WTC11 (cell line): ENCODE data around the gene CTSO. TPM values are rescaled to one million over a fixed set of nuclear protein-coding genes. Genes with fewer than 3 reads are reported as not detected.

Experiments used
- ATAC-seq: fragments of 200-7000 bp; cut with Tn5 transposase; 2 replicates; pipeline ENCODE4 v1.10.0; 2021; ENCODE audit warnings: mild to moderate bottlenecking, moderate library complexity
- CTCF ChIA-PET: fragments of 300-600 bp; sonication (Branson Sonifier 250); formaldehyde crosslinking; loops from one replicate; lab custom pipeline; 2021; ENCODE audit warnings: antibody characterized with exemption; lab: Charles Lee
- POLR2A ChIA-PET: fragments of 350-600 bp; sonication (Branson Sonifier 250); formaldehyde crosslinking; loops from one replicate; lab custom pipeline; 2021; ENCODE audit warnings: antibody characterized with exemption; lab: Charles Lee
- DNase-seq: peaks from one replicate; pipeline ENCODE4 v3.0.0; 2021; ENCODE audit warnings: low spot score
- H3K27ac Mint-ChIP-seq: 2 replicates; pipeline ENCODE4 v1.8.0; 2021; ENCODE audit warnings: mixed read lengths
- H3K27me3 Mint-ChIP-seq: 2 replicates; pipeline ENCODE4 v1.8.0; 2021; ENCODE audit warnings: low read depth, mild to moderate bottlenecking, moderate library complexity, mixed read lengths
- H3K36me3 Mint-ChIP-seq: 2 replicates; pipeline ENCODE4 v1.8.0; 2021; ENCODE audit warnings: mixed read lengths
- H3K4me1 Mint-ChIP-seq: 2 replicates; pipeline ENCODE4 v1.8.0; 2022; ENCODE audit warnings: mixed read lengths
- H3K4me3 Mint-ChIP-seq: 2 replicates; pipeline ENCODE4 v1.8.0; 2021; ENCODE audit warnings: mild to moderate bottlenecking, moderate library complexity, mixed read lengths
- H3K9me3 Mint-ChIP-seq: 2 replicates; pipeline ENCODE4 v1.8.0; 2021; ENCODE audit warnings: mixed read lengths
- CBFB ChIP-seq: sonication (generic); formaldehyde crosslinking; IDR thresholded peaks from 2 replicates; pipeline ENCODE4 v1.8.1; 2022; ENCODE audit warnings: mild to moderate bottlenecking, low read depth, missing genetic modification reagents
- ETV6 ChIP-seq: sonication (generic); formaldehyde crosslinking; IDR thresholded peaks from 2 replicates; pipeline ENCODE4 v1.8.1; 2022; ENCODE audit warnings: mild to moderate bottlenecking, missing genetic modification reagents
- FOXK1 ChIP-seq: sonication (generic); formaldehyde crosslinking; IDR thresholded peaks from 2 replicates; pipeline ENCODE4 v1.8.0; 2022; ENCODE audit warnings: mild to moderate bottlenecking, moderate library complexity, missing genetic modification reagents
- GABPB1 ChIP-seq: sonication (generic); formaldehyde crosslinking; IDR thresholded peaks from 2 replicates; pipeline ENCODE4 v1.8.1; 2023; ENCODE audit warnings: mild to moderate bottlenecking, missing genetic modification reagents
- GTF2I ChIP-seq: fragments of 250-450 bp; sonication (Bioruptor Pico); conservative IDR thresholded peaks from 2 replicates; pipeline ENCODE4 v1.4.0; 2021; ENCODE audit warnings: mild to moderate bottlenecking
- JAZF1 ChIP-seq: fragments of 250-450 bp; sonication (Bioruptor Pico); IDR thresholded peaks from 2 replicates; pipeline ENCODE4 v1.9.0; 2021; ENCODE audit warnings: moderate library complexity, mild to moderate bottlenecking, inconsistent platforms
- MYBL2 ChIP-seq: sonication (generic); formaldehyde crosslinking; IDR thresholded peaks from 2 replicates; pipeline ENCODE4 v1.8.1; 2023; ENCODE audit warnings: mild to moderate bottlenecking, moderate library complexity, missing genetic modification reagents
- NR3C1 ChIP-seq: sonication (generic); formaldehyde crosslinking; conservative IDR thresholded peaks from 2 replicates; pipeline ENCODE4 v1.8.1; 2023; ENCODE audit warnings: low read depth, mild to moderate bottlenecking, missing genetic modification reagents
- SMAD3 ChIP-seq: sonication (generic); formaldehyde crosslinking; IDR thresholded peaks from 2 replicates; pipeline ENCODE4 v1.8.0; 2022; ENCODE audit warnings: missing genetic modification reagents, mild to moderate bottlenecking, borderline replicate concordance
- SP1 ChIP-seq: sonication (generic); formaldehyde crosslinking; conservative IDR thresholded peaks from 2 replicates; pipeline ENCODE4 v1.8.1; 2022; ENCODE audit warnings: missing genetic modification reagents
- TEAD1 ChIP-seq: sonication (generic); formaldehyde crosslinking; IDR thresholded peaks from 2 replicates; pipeline ENCODE4 v1.8.0; 2022; ENCODE audit warnings: mild to moderate bottlenecking, missing genetic modification reagents
- ZNF263 ChIP-seq: sonication (generic); formaldehyde crosslinking; IDR thresholded peaks from 2 replicates; pipeline ENCODE4 v1.8.1; 2022; ENCODE audit warnings: low read depth, mild to moderate bottlenecking, moderate library complexity, missing genetic modification reagents
- ZNF416 ChIP-seq: fragments of 250-450 bp; sonication (Bioruptor Pico); IDR thresholded peaks from 2 replicates; pipeline ENCODE4 v1.9.0; 2021; ENCODE audit warnings: mild to moderate bottlenecking, inconsistent platforms
- ZSCAN18 ChIP-seq: fragments of 250-450 bp; sonication (Bioruptor Pico); IDR thresholded peaks from 2 replicates; pipeline ENCODE4 v2.1.2; 2022; ENCODE audit warnings: mild to moderate bottlenecking, moderate library complexity
- total RNA-seq: library from RNA; stranded (reverse); gene quantifications from 3 replicates; pipeline ENCODE4 v1.2.3, GENCODE V29; 2021
- TF ChIP-seq, protein P1 (sequence below): sonication (generic); formaldehyde crosslinking; conservative IDR thresholded peaks from 2 replicates; pipeline ENCODE4 v1.8.1; 2022; ENCODE audit warnings: mild to moderate bottlenecking, missing genetic modification reagents
- TF ChIP-seq, protein P2 (sequence below): sonication (generic); formaldehyde crosslinking; IDR thresholded peaks from 2 replicates; pipeline ENCODE4 v1.8.1; 2023; ENCODE audit warnings: mild to moderate bottlenecking, missing genetic modification reagents
- TF ChIP-seq, protein P3 (sequence below): sonication (generic); formaldehyde crosslinking; IDR thresholded peaks from 2 replicates; pipeline ENCODE4 v1.8.0; 2022; ENCODE audit warnings: missing genetic modification reagents
- TF ChIP-seq, protein P4 (sequence below): fragments of 200-600 bp; IDR thresholded peaks from 2 replicates; pipeline ENCODE4 v1.8.0; 2022; ENCODE audit warnings: antibody characterized with exemption
- TF ChIP-seq, protein P5 (sequence below): sonication (generic); formaldehyde crosslinking; IDR thresholded peaks from 2 replicates; pipeline ENCODE4 v1.8.0; 2023; ENCODE audit warnings: missing genetic modification reagents, mild to moderate bottlenecking, borderline replicate concordance
- TF ChIP-seq, protein P6 (sequence below): fragments of 250-450 bp; sonication (Bioruptor Pico); IDR thresholded peaks from 2 replicates; pipeline ENCODE4 v1.9.0; 2021; ENCODE audit warnings: moderate library complexity, mild to moderate bottlenecking, inconsistent platforms, borderline replicate concordance

The CTSO gene
- total RNA-seq, 1 experiment from 2014 or later: 1.2 TPM

DNA sequence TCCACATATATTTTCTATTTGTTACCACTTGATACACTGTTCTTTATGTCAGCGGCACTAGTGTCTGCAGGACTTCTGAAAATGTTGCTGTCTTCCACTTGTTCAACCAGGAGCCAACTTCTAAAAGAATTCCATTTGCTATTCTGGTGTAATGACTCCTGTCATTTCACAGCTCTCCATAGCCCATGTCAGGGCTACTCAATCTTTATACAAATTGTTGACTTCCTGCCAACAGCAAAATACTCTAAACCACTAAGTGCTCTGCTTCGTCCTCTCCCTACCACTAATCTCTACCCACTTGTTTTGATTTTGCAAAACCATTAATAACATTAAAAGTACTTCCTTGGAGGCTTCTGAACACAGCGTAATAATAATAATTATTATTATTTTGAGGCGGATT, 7.2 kb downstream of the CTSO start:
- POLR2A ChIA-PET: no interaction called here
- Mint-ChIP-seq H3K4me3 (no peak overlapping the region), H3K9me3 (no peaks in the 10 kb centered on the region), H3K27ac (no peak overlapping the region), H3K4me1 (no peaks in the 10 kb centered on the region)
- TF ChIP-seq SMAD3 (CRISPR knock-in tag) (no peak), ETV6 (CRISPR knock-in tag) (no peak), ZNF263 (CRISPR knock-in tag) (no peak), JAZF1 (CRISPR knock-in tag) (no peak)
- TF ChIP-seq, protein P1, sequence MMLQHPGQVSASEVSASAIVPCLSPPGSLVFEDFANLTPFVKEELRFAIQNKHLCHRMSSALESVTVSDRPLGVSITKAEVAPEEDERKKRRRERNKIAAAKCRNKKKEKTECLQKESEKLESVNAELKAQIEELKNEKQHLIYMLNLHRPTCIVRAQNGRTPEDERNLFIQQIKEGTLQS (CRISPR knock-in tag): no peak
- TF ChIP-seq, all 79 proteins: peak for 0
- DNase-seq: no peak
- CTCF ChIA-PET: no interaction called here
- no peak for ATAC-seq
- no peaks in the 10 kb centered on the region; the same call in 1 of the 2 replicates for H3K27me3 Mint-ChIP-seq
- H3K36me3 Mint-ChIP-seq: no peaks in the 10 kb centered on the region

GRCh38 chr4:155944516-155944915, 9.2 kb downstream of the CTSO start:
- no peak overlapping the region for H3K27ac Mint-ChIP-seq
- no peak overlapping the region for H3K4me3 Mint-ChIP-seq
- H3K36me3 Mint-ChIP-seq: no peaks in the 10 kb centered on the region
- no peaks in the 10 kb centered on the region for H3K9me3 Mint-ChIP-seq
- H3K4me1 Mint-ChIP-seq: no peaks in the 10 kb centered on the region
- DNase-seq (no peak), ATAC-seq (peak; percentile 43)
- CTCF ChIA-PET: interaction anchor here (0.8 to 1.2 kb wide), 2 partner anchors 9 to 134 kb away, joined by 3 read pairs; partner anchors contain the start of gene CTSO
- POLR2A ChIA-PET: no interaction called here
- no peaks in the 10 kb centered on the region; the same call in 1 of the 2 replicates for H3K27me3 Mint-ChIP-seq
- TF ChIP-seq ZNF416: no peak
- TF ChIP-seq, protein P2, sequence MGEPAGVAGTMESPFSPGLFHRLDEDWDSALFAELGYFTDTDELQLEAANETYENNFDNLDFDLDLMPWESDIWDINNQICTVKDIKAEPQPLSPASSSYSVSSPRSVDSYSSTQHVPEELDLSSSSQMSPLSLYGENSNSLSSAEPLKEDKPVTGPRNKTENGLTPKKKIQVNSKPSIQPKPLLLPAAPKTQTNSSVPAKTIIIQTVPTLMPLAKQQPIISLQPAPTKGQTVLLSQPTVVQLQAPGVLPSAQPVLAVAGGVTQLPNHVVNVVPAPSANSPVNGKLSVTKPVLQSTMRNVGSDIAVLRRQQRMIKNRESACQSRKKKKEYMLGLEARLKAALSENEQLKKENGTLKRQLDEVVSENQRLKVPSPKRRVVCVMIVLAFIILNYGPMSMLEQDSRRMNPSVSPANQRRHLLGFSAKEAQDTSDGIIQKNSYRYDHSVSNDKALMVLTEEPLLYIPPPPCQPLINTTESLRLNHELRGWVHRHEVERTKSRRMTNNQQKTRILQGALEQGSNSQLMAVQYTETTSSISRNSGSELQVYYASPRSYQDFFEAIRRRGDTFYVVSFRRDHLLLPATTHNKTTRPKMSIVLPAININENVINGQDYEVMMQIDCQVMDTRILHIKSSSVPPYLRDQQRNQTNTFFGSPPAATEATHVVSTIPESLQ (CRISPR knock-in tag): no peak
- TF ChIP-seq NR3C1 (CRISPR knock-in tag): no peak
- TF ChIP-seq CBFB (CRISPR knock-in tag): no peak
- no peak for TF ChIP-seq SP1 (CRISPR knock-in tag)
- no peak for TF ChIP-seq ZSCAN18 (CRISPR knock-in tag)
- no peak for TF ChIP-seq FOXK1 (CRISPR knock-in tag)
- TF ChIP-seq, protein P3, sequence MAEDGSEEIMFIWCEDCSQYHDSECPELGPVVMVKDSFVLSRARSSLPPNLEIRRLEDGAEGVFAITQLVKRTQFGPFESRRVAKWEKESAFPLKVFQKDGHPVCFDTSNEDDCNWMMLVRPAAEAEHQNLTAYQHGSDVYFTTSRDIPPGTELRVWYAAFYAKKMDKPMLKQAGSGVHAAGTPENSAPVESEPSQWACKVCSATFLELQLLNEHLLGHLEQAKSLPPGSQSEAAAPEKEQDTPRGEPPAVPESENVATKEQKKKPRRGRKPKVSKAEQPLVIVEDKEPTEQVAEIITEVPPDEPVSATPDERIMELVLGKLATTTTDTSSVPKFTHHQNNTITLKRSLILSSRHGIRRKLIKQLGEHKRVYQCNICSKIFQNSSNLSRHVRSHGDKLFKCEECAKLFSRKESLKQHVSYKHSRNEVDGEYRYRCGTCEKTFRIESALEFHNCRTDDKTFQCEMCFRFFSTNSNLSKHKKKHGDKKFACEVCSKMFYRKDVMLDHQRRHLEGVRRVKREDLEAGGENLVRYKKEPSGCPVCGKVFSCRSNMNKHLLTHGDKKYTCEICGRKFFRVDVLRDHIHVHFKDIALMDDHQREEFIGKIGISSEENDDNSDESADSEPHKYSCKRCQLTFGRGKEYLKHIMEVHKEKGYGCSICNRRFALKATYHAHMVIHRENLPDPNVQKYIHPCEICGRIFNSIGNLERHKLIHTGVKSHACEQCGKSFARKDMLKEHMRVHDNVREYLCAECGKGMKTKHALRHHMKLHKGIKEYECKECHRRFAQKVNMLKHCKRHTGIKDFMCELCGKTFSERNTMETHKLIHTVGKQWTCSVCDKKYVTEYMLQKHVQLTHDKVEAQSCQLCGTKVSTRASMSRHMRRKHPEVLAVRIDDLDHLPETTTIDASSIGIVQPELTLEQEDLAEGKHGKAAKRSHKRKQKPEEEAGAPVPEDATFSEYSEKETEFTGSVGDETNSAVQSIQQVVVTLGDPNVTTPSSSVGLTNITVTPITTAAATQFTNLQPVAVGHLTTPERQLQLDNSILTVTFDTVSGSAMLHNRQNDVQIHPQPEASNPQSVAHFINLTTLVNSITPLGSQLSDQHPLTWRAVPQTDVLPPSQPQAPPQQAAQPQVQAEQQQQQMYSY (CRISPR knock-in tag): no peak
- TF ChIP-seq, protein P4, sequence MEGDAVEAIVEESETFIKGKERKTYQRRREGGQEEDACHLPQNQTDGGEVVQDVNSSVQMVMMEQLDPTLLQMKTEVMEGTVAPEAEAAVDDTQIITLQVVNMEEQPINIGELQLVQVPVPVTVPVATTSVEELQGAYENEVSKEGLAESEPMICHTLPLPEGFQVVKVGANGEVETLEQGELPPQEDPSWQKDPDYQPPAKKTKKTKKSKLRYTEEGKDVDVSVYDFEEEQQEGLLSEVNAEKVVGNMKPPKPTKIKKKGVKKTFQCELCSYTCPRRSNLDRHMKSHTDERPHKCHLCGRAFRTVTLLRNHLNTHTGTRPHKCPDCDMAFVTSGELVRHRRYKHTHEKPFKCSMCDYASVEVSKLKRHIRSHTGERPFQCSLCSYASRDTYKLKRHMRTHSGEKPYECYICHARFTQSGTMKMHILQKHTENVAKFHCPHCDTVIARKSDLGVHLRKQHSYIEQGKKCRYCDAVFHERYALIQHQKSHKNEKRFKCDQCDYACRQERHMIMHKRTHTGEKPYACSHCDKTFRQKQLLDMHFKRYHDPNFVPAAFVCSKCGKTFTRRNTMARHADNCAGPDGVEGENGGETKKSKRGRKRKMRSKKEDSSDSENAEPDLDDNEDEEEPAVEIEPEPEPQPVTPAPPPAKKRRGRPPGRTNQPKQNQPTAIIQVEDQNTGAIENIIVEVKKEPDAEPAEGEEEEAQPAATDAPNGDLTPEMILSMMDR: no peak
- TF ChIP-seq, protein P5, sequence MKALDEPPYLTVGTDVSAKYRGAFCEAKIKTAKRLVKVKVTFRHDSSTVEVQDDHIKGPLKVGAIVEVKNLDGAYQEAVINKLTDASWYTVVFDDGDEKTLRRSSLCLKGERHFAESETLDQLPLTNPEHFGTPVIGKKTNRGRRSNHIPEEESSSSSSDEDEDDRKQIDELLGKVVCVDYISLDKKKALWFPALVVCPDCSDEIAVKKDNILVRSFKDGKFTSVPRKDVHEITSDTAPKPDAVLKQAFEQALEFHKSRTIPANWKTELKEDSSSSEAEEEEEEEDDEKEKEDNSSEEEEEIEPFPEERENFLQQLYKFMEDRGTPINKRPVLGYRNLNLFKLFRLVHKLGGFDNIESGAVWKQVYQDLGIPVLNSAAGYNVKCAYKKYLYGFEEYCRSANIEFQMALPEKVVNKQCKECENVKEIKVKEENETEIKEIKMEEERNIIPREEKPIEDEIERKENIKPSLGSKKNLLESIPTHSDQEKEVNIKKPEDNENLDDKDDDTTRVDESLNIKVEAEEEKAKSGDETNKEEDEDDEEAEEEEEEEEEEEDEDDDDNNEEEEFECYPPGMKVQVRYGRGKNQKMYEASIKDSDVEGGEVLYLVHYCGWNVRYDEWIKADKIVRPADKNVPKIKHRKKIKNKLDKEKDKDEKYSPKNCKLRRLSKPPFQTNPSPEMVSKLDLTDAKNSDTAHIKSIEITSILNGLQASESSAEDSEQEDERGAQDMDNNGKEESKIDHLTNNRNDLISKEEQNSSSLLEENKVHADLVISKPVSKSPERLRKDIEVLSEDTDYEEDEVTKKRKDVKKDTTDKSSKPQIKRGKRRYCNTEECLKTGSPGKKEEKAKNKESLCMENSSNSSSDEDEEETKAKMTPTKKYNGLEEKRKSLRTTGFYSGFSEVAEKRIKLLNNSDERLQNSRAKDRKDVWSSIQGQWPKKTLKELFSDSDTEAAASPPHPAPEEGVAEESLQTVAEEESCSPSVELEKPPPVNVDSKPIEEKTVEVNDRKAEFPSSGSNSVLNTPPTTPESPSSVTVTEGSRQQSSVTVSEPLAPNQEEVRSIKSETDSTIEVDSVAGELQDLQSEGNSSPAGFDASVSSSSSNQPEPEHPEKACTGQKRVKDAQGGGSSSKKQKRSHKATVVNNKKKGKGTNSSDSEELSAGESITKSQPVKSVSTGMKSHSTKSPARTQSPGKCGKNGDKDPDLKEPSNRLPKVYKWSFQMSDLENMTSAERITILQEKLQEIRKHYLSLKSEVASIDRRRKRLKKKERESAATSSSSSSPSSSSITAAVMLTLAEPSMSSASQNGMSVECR (CRISPR knock-in tag): no peak
- TF ChIP-seq, protein P6, sequence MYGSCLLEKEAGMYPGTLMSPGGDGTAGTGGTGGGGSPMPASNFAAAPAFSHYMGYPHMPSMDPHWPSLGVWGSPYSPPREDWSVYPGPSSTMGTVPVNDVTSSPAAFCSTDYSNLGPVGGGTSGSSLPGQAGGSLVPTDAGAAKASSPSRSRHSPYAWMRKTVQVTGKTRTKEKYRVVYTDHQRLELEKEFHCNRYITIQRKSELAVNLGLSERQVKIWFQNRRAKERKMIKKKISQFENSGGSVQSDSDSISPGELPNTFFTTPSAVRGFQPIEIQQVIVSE (CRISPR knock-in tag): no peak
- no peak for TF ChIP-seq TEAD1 (CRISPR knock-in tag)
- no peak for TF ChIP-seq GABPB1 (CRISPR knock-in tag)
- no peak for TF ChIP-seq GTF2I
- TF ChIP-seq MYBL2 (CRISPR knock-in tag): no peak
